ENCODE measurements around the gene AVP.

Gene AVP

DNA sequence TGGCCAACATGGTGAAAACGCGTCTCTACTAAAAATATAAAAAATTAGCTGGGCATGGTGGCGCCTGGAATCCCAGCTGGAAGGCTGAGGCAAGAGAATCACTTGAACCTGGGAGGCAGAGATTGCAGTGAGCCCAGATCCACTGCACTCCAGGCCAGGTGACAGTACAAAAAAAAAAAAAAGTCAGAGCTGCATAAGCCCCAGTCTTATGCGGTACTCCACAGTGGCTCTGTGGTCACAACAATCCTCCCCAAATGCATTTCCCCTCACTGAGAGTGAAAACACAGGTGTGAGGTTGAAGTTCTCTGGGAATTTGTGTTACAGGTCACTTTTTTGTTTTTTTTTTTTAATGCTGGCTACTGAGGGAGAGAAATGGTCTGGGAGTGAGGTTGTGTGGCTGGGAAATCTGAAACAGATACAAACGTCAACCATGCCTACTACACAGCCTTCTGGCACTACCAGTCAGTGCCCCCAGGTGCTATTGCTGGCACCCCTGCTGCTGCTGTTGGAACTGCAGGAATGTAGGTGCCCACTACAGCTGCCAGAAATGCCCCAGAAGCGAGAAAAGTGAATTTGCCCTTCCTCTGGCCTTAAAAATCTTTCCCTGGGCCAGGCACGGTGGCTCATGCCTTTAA, 33.0 kb downstream of the AVP start:
- no peak for DNase-seq (ENCODE audit: low read depth)

DNA sequence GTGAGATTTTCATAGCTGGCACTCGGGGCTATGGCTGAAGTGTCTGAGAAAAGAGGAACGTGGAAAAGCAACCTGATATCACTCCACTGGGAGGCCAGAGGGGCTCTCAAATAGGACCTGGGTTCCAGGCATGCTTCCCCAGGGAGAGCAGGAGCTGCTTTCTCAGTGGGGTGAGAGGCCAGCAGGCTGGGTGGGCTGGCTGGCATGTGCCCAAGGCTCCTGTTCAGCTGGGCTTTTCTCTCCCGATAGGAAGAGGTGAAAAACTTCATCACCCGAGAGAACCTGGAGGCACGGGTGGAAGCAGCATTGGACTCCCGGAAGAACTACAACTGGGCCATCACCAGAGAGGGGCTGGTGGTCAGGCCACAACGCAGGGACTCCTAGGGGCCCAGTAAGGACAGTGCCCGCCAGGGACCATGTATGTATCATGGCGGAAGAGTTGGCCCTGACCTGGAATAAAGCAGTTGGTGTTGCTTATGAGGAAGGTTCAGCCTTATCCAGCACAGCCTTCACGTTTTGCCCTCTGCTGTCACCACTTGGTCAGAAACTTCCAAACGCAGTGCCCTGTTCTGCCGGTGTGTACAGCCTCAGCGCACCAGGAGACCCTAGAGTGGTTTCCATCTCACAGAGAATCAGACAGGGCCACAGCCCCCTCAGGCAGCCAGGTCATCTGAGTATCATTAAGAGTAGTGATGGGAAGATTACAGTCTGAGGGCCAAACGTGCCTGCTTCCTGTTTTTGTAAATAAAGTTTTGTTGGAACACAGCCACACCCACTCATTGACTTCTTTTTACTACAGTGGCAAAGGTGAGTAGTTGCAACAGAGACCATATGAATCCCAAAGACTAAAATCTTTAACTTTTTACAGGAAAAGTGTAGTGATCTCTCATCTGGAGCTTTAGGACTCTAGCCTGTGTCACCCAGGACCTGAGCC, 36.8 kb downstream of the AVP start:
- peak; percentile 48 for DNase-seq (ENCODE audit: low read depth)

More for the DNA sequence above, 33.0 kb downstream of the AVP start:
- TF ChIP-seq MYC (IDR thresholded peaks at IDR 0.05; ENCODE audit: low read depth, low read length) (no peak), POLR2A (IDR thresholded peaks at IDR 0.05; ENCODE audit: extremely low read depth, insufficient read length) (no peak)
- TF ChIP-seq, protein P1, sequence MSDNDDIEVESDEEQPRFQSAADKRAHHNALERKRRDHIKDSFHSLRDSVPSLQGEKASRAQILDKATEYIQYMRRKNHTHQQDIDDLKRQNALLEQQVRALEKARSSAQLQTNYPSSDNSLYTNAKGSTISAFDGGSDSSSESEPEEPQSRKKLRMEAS (IDR thresholded peaks at IDR 0.05; ENCODE audit: low read depth, low read length) = no peak
- TF ChIP-seq, protein P2, sequence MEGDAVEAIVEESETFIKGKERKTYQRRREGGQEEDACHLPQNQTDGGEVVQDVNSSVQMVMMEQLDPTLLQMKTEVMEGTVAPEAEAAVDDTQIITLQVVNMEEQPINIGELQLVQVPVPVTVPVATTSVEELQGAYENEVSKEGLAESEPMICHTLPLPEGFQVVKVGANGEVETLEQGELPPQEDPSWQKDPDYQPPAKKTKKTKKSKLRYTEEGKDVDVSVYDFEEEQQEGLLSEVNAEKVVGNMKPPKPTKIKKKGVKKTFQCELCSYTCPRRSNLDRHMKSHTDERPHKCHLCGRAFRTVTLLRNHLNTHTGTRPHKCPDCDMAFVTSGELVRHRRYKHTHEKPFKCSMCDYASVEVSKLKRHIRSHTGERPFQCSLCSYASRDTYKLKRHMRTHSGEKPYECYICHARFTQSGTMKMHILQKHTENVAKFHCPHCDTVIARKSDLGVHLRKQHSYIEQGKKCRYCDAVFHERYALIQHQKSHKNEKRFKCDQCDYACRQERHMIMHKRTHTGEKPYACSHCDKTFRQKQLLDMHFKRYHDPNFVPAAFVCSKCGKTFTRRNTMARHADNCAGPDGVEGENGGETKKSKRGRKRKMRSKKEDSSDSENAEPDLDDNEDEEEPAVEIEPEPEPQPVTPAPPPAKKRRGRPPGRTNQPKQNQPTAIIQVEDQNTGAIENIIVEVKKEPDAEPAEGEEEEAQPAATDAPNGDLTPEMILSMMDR (IDR thresholded peaks at IDR 0.05; ENCODE audit: low read depth, low read length) = no peak
- H3K4me3 ChIP-seq (ENCODE audit: low read depth, low read length) = no peak overlapping the region

DNA sequence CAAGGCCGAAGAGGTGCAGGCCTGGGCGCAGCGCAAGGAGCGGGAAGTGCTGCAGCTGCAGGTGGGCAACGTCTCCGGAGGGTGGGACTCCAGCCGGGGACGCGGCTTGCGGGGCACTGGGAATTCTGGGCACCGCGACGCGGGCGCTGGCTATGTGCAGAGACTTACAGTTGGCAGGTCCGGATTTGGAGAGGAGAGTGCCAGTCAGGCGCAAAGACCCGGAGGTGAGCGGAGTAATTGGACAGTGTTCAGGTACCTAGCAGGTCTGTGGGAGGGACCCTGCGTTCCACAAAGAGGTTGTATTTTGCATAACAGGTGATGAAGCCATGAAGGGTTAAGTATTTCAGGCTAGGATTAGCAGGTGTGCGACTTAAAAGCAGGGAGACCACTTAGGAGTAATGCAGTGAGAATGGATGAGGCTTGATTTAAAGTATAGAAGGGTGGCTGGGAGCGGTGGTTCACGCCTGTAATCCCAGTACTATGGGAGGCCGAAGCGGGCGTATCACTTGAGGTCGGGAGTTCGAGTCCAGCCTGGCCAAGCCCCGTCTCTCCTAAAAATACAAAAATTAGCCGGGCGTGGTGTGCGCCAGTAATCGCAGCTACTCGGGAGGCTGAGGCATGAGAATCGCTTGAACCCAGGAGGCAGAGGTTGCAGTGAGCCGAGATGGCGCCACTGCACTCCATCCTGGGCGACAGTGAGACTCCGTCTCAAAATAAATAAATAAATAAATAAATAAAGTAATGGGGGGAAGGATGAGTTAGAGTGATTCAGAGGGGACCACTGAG, 37.7 kb downstream of the AVP start:
- DNase-seq (ENCODE audit: low read depth) = no peak
- TF ChIP-seq, protein P2 (IDR thresholded peaks at IDR 0.05; ENCODE audit: low read depth, low read length) = no peak
- no peak for TF ChIP-seq MYC (IDR thresholded peaks at IDR 0.05; ENCODE audit: low read depth, low read length)
- no peak for TF ChIP-seq POLR2A (IDR thresholded peaks at IDR 0.05; ENCODE audit: extremely low read depth, insufficient read length)
- TF ChIP-seq, protein P1 (IDR thresholded peaks at IDR 0.05; ENCODE audit: low read depth, low read length) = no peak

More for the DNA sequence above, 36.8 kb downstream of the AVP start:
- peak overlapping the region; percentile 92 for H3K4me3 ChIP-seq (ENCODE audit: low read depth, low read length)
- no peak for TF ChIP-seq MYC (IDR thresholded peaks at IDR 0.05; ENCODE audit: low read depth, low read length)
- TF ChIP-seq, protein P2 (IDR thresholded peaks at IDR 0.05; ENCODE audit: low read depth, low read length) = no peak
- no peak for TF ChIP-seq POLR2A (IDR thresholded peaks at IDR 0.05; ENCODE audit: extremely low read depth, insufficient read length)
- TF ChIP-seq, protein P1 (IDR thresholded peaks at IDR 0.05; ENCODE audit: low read depth, low read length) = no peak

DNA sequence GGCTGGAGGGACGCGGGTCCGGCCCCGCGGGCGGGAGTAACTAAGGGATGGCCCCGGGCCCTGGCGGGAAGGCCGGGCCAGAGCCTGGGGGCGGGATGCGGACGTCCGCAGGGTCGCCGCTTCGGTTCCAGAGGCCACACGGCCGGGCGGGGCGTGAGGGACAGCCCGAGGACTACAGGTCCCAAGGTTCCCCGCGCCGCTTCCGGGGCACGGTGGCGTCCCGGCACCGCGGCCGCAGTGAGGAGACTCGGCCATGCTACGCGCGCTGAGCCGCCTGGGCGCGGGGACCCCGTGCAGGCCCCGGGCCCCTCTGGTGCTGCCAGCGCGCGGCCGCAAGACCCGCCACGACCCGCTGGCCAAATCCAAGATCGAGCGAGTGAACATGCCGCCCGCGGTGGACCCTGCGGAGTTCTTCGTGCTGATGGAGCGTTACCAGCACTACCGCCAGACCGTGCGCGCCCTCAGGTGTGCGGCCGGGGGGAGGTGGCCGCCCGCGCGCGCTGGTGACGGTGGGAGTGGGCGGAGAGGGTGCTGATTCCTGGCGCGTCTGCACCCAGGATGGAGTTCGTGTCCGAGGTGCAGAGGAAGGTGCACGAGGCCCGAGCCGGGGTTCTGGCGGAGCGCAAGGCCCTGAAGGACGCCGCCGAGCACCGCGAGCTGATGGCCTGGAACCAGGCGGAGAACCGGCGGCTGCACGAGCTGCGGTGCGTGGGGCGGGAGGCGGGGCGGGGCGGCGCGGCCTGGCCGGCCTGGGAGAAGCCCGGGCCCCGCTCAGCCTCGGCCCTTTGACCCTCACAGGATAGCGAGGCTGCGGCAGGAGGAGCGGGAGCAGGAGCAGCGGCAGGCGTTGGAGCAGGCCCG, 38.5 kb downstream of the AVP start, which contains the start of gene MRPS26:
MRPS26 (plus strand) TSS at position 237 of the 861 bp plus-strand sequence; CDS start at position 254, 17 bp downstream.
- peak; percentile 89 for TF ChIP-seq POLR2A (IDR thresholded peaks at IDR 0.05; ENCODE audit: extremely low read depth, insufficient read length)
- peak; percentile 84 for TF ChIP-seq MYC (IDR thresholded peaks at IDR 0.05; ENCODE audit: low read depth, low read length)
- TF ChIP-seq, protein P1 (IDR thresholded peaks at IDR 0.05; ENCODE audit: low read depth, low read length) = peak; percentile 79
- TF ChIP-seq, protein P2 (IDR thresholded peaks at IDR 0.05; ENCODE audit: low read depth, low read length) = no peak
- H3K4me3 ChIP-seq (ENCODE audit: low read depth, low read length) = peak within 1 kb of the TSS; percentile 92
- DNase-seq (ENCODE audit: low read depth) = peak; percentile 65

More for the DNA sequence above, 37.7 kb downstream of the AVP start:
- peak overlapping the region; percentile 92 for H3K4me3 ChIP-seq (ENCODE audit: low read depth, low read length)

Measured in NB4 (cell line).